Endothelial cell (in vitro differentiated cells): ENCODE data around the gene KCNJ5. TPM values are rescaled to one million over a fixed set of nuclear protein-coding genes. Genes with fewer than 3 reads are reported as not detected.

Source experiments
- DNase-seq: peaks from one replicate; pipeline ENCODE4 v3.0.0; 2021; ENCODE audit warnings: low spot score
- H3K27ac Mint-ChIP-seq: one replicate; pipeline ENCODE4 v1.8.0; 2021; ENCODE audit warnings: mixed read lengths, inconsistent platforms; ENCODE audit not compliant: unreplicated experiment
- H3K27me3 Mint-ChIP-seq: one replicate; pipeline ENCODE4 v1.8.0; 2021; ENCODE audit warnings: mild to moderate bottlenecking, moderate library complexity, mixed read lengths, inconsistent platforms; ENCODE audit not compliant: unreplicated experiment
- H3K36me3 Mint-ChIP-seq: one replicate; pipeline ENCODE4 v1.8.0; 2021; ENCODE audit warnings: mild to moderate bottlenecking, low read depth, mixed read lengths, inconsistent platforms; ENCODE audit not compliant: unreplicated experiment
- H3K4me1 Mint-ChIP-seq: one replicate; pipeline ENCODE4 v1.8.0; 2021; ENCODE audit warnings: mild to moderate bottlenecking, mixed read lengths, inconsistent platforms; ENCODE audit not compliant: unreplicated experiment
- H3K4me3 Mint-ChIP-seq: one replicate; pipeline ENCODE4 v1.8.0; 2021; ENCODE audit warnings: mild to moderate bottlenecking, mixed read lengths, inconsistent platforms; ENCODE audit not compliant: unreplicated experiment
- H3K9me3 Mint-ChIP-seq: one replicate; pipeline ENCODE4 v1.8.0; 2021; ENCODE audit warnings: mixed read lengths, inconsistent platforms; ENCODE audit not compliant: unreplicated experiment
- total RNA-seq: library from RNA; stranded (reverse); fragmentation: NEBNext Ultra II Directional; extraction: Animal tissue kit (Norgen Biotek cat#: 25700); gene quantifications from one replicate; pipeline ENCODE4 v1.2.1, GENCODE V29; 2021; ENCODE audit not compliant: unreplicated experiment
- TF ChIP-seq, protein P1 (sequence below): fragments of 200-600 bp; sonication (generic); IDR thresholded peaks from one replicate; pipeline ENCODE4 v1.5.0; 2021; ENCODE audit warnings: antibody characterized with exemption; ENCODE audit not compliant: unreplicated experiment

KCNJ5 gene
- total RNA-seq, 1 donor from 2014 or later, result 0.05 TPM

DNA sequence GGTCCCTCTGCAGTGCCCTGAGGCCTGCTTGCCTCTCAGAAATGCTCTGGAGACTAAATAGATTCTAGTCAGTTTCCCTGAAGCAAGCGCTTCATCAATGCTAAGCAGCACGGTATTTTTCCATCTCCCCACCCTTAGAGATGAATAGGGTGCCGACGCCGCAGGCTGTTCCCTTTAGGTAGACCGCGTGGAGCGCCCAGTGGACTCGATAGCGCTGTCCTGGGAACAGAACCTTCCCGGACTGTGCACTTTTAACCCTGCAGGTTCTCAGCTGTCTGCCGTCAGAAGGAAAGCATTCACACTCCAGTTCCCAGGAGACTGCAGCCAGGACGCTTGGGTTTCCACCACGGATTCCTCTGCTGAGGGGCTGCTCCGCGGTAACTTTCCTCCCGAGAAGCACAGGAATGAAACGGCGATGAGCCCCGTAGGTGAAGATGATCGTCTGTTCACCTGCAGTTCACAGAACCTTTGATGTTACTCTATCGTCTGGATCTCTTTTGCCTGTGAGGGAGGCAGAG is 15.0 kb upstream of the KCNJ5 start:
- Mint-ChIP-seq H3K4me1 (peaks cover 1% of the 10 kb centered on the region), H3K27ac (no peak overlapping the region), H3K4me3 (no peak overlapping the region), H3K9me3 (no peaks in the 10 kb centered on the region), H3K36me3 (no peaks in the 10 kb centered on the region), H3K27me3 (peaks cover 5% of the 10 kb centered on the region)
- TF ChIP-seq, protein P1, sequence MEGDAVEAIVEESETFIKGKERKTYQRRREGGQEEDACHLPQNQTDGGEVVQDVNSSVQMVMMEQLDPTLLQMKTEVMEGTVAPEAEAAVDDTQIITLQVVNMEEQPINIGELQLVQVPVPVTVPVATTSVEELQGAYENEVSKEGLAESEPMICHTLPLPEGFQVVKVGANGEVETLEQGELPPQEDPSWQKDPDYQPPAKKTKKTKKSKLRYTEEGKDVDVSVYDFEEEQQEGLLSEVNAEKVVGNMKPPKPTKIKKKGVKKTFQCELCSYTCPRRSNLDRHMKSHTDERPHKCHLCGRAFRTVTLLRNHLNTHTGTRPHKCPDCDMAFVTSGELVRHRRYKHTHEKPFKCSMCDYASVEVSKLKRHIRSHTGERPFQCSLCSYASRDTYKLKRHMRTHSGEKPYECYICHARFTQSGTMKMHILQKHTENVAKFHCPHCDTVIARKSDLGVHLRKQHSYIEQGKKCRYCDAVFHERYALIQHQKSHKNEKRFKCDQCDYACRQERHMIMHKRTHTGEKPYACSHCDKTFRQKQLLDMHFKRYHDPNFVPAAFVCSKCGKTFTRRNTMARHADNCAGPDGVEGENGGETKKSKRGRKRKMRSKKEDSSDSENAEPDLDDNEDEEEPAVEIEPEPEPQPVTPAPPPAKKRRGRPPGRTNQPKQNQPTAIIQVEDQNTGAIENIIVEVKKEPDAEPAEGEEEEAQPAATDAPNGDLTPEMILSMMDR, result no peak
- DNase-seq, result no peak

DNA sequence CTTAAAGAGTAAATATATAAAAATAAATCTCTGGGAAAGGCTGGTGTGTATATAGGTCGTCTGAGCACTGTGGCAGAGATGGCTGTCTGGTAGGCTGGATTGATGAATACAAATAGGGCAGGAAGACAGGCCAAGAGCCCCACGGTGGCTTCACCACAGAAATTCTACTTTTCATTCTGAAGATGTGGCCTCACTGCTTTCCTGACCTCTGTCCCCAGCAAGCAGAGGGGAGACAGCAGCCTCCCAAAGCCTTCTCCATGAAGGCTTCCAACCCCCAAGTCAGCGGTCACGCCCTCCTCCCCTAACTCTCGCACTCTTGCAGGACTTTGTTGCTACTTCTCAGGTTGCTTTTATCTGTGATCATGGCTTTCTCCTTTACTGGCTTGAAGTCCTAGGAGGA is 13.4 kb upstream of the KCNJ5 start:
- H3K27me3 Mint-ChIP-seq, result peaks cover 7% of the 10 kb centered on the region
- no peaks in the 10 kb centered on the region for H3K36me3 Mint-ChIP-seq
- H3K27ac Mint-ChIP-seq, result no peak overlapping the region
- TF ChIP-seq, protein P1, result no peak
- no peaks in the 10 kb centered on the region for H3K9me3 Mint-ChIP-seq
- H3K4me1 Mint-ChIP-seq, result peaks cover 16% of the 10 kb centered on the region
- H3K4me3 Mint-ChIP-seq, result no peak overlapping the region
- no peak for DNase-seq

- Mint-ChIP-seq H3K4me3 (no peak overlapping the region), H3K36me3 (no peaks in the 10 kb centered on the region), H3K4me1 (peaks cover 23% of the 10 kb centered on the region), H3K27ac (no peak overlapping the region), H3K9me3 (no peaks in the 10 kb centered on the region), H3K27me3 (peaks cover 7% of the 10 kb centered on the region)
- TF ChIP-seq, protein P1, result no peak
- no peak for DNase-seq
These were observed 12.7 kb upstream of the KCNJ5 start for GRCh38 chr11:128878455-128878854.

DNA sequence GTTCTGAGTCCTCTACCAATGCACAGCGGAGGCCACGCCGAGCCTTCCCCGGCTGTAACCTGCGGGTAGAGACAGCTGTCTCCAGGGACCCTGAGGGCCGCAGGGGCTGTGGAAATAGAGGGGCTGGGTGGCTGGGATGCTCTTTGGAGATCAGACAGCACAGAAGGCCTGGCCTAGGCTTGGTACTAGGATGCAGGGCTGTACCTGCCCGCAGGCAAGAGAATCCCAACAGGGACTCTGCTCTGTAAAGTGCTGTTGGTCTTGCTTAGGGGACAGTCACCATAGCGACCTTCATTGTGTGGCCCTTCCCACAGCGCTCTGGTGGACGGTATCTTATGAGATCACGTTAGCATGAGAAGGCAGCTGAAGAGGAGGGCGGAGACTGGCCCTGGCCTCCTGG is 11.3 kb upstream of the KCNJ5 start:
- no peak for DNase-seq
- Mint-ChIP-seq H3K36me3 (no peaks in the 10 kb centered on the region), H3K9me3 (no peaks in the 10 kb centered on the region), H3K27me3 (peaks cover 7% of the 10 kb centered on the region), H3K4me3 (no peak overlapping the region), H3K4me1 (peaks cover 23% of the 10 kb centered on the region), H3K27ac (no peak overlapping the region)
- TF ChIP-seq, protein P1, result no peak

- no peaks in the 10 kb centered on the region for H3K36me3 Mint-ChIP-seq
- H3K4me1 Mint-ChIP-seq, result peaks cover 30% of the 10 kb centered on the region
- TF ChIP-seq, protein P1, result no peak
- DNase-seq, result no peak
- H3K4me3 Mint-ChIP-seq, result no peak overlapping the region
- no peak overlapping the region for H3K27ac Mint-ChIP-seq
- H3K9me3 Mint-ChIP-seq, result no peaks in the 10 kb centered on the region
- H3K27me3 Mint-ChIP-seq, result peaks cover 7% of the 10 kb centered on the region
These were observed 9.9 kb upstream of the KCNJ5 start for GRCh38 chr11:128881221-128881620.
